Measurements from ENCODE around the gene SFTPB.
"Not testable (repeated sequence)": the region's sequence is repeated elsewhere in the genome, so short reads cannot be mapped to it uniquely, and the experiment has no call there.

SFTPB gene

GRCh38 chr2:85670416-85670815 is 2.4 kb upstream of the SFTPB start:
- not testable (repeated sequence) for H3K36me3 ChIP-seq (ENCODE audit: control insufficient read depth, low read depth, low read length); H3K27me3 ChIP-seq (ENCODE audit: control insufficient read depth, insufficient read depth, low read length); H3K4me3 ChIP-seq (ENCODE audit: low read length); H3K27ac ChIP-seq (ENCODE audit: low read length); H3K9me3 ChIP-seq (ENCODE audit: control insufficient read depth, low read depth, low read length); H3K4me1 ChIP-seq (ENCODE audit: control insufficient read depth, low read depth, low read length); H3K9ac ChIP-seq (ENCODE audit: low read length)

GRCh38 chr2:85669549-85669948 is 1.6 kb upstream of the SFTPB start:
- Histone ChIP-seq H3K27me3 (ENCODE audit: control insufficient read depth, insufficient read depth, low read length) (no peaks in the 10 kb centered on the region), H3K9ac (ENCODE audit: low read length) (no peak overlapping the region), H3K27ac (ENCODE audit: low read length) (no peak overlapping the region), H3K4me1 (ENCODE audit: control insufficient read depth, low read depth, low read length) (no peaks in the 10 kb centered on the region), H3K9me3 (ENCODE audit: control insufficient read depth, low read depth, low read length) (no peaks in the 10 kb centered on the region), H3K36me3 (ENCODE audit: control insufficient read depth, low read depth, low read length) (no peaks in the 10 kb centered on the region), H3K4me3 (ENCODE audit: low read length) (no peak overlapping the region)

GRCh38 chr2:85668857-85669142 is 801 bp upstream of the SFTPB start:
- H3K9ac ChIP-seq (ENCODE audit: low read length) = no peak overlapping the region
- H3K27me3 ChIP-seq (ENCODE audit: control insufficient read depth, insufficient read depth, low read length) = no peaks in the 10 kb centered on the region
- H3K4me1 ChIP-seq (ENCODE audit: control insufficient read depth, low read depth, low read length) = no peaks in the 10 kb centered on the region
- H3K27ac ChIP-seq (ENCODE audit: low read length) = no peak overlapping the region
- no peaks in the 10 kb centered on the region for H3K9me3 ChIP-seq (ENCODE audit: control insufficient read depth, low read depth, low read length)
- no peak overlapping the region for H3K4me3 ChIP-seq (ENCODE audit: low read length)
- no peaks in the 10 kb centered on the region for H3K36me3 ChIP-seq (ENCODE audit: control insufficient read depth, low read depth, low read length)

- no peak overlapping the region for H3K4me3 ChIP-seq (ENCODE audit: low read length)
- H3K27me3 ChIP-seq (ENCODE audit: control insufficient read depth, insufficient read depth, low read length) = no peaks in the 10 kb centered on the region
- no peaks in the 10 kb centered on the region for H3K4me1 ChIP-seq (ENCODE audit: control insufficient read depth, low read depth, low read length)
- no peaks in the 10 kb centered on the region for H3K9me3 ChIP-seq (ENCODE audit: control insufficient read depth, low read depth, low read length)
- H3K9ac ChIP-seq (ENCODE audit: low read length) = no peak overlapping the region
- H3K36me3 ChIP-seq (ENCODE audit: control insufficient read depth, low read depth, low read length) = no peaks in the 10 kb centered on the region
- no peak overlapping the region for H3K27ac ChIP-seq (ENCODE audit: low read length)
Observed at GRCh38 chr2:85667561-85668008, 414 bp downstream of the SFTPB start.

- Histone ChIP-seq H3K4me1 (ENCODE audit: control insufficient read depth, low read depth, low read length) (no peaks in the 10 kb centered on the region), H3K27me3 (ENCODE audit: control insufficient read depth, insufficient read depth, low read length) (no peaks in the 10 kb centered on the region), H3K4me3 (ENCODE audit: low read length) (no peak overlapping the region), H3K36me3 (ENCODE audit: control insufficient read depth, low read depth, low read length) (no peaks in the 10 kb centered on the region), H3K9ac (ENCODE audit: low read length) (no peak overlapping the region), H3K27ac (ENCODE audit: low read length) (no peak overlapping the region), H3K9me3 (ENCODE audit: control insufficient read depth, low read depth, low read length) (no peaks in the 10 kb centered on the region)
Observed at GRCh38 chr2:85666435-85667316, 1.3 kb downstream of the SFTPB start.

- H3K9ac ChIP-seq (ENCODE audit: low read length) = no peak overlapping the region
- H3K9me3 ChIP-seq (ENCODE audit: control insufficient read depth, low read depth, low read length) = no peaks in the 10 kb centered on the region
- H3K4me1 ChIP-seq (ENCODE audit: control insufficient read depth, low read depth, low read length) = no peaks in the 10 kb centered on the region
- H3K36me3 ChIP-seq (ENCODE audit: control insufficient read depth, low read depth, low read length) = no peaks in the 10 kb centered on the region
- H3K27ac ChIP-seq (ENCODE audit: low read length) = no peak overlapping the region
- no peaks in the 10 kb centered on the region for H3K27me3 ChIP-seq (ENCODE audit: control insufficient read depth, insufficient read depth, low read length)
- no peak overlapping the region for H3K4me3 ChIP-seq (ENCODE audit: low read length)
Observed at GRCh38 chr2:85666016-85666415, 2.0 kb downstream of the SFTPB start.

- Histone ChIP-seq H3K27ac (ENCODE audit: low read length) (no peak overlapping the region), H3K9ac (ENCODE audit: low read length) (no peak overlapping the region), H3K27me3 (ENCODE audit: control insufficient read depth, insufficient read depth, low read length) (no peaks in the 10 kb centered on the region), H3K4me3 (ENCODE audit: low read length) (no peak overlapping the region), H3K36me3 (ENCODE audit: control insufficient read depth, low read depth, low read length) (no peaks in the 10 kb centered on the region), H3K9me3 (ENCODE audit: control insufficient read depth, low read depth, low read length) (no peaks in the 10 kb centered on the region), H3K4me1 (ENCODE audit: control insufficient read depth, low read depth, low read length) (no peaks in the 10 kb centered on the region)
Observed at GRCh38 chr2:85665264-85665937, 2.6 kb downstream of the SFTPB start.

- Histone ChIP-seq H3K36me3 (ENCODE audit: control insufficient read depth, low read depth, low read length) (no peaks in the 10 kb centered on the region), H3K27me3 (ENCODE audit: control insufficient read depth, insufficient read depth, low read length) (no peaks in the 10 kb centered on the region), H3K9me3 (ENCODE audit: control insufficient read depth, low read depth, low read length) (no peaks in the 10 kb centered on the region), H3K4me1 (ENCODE audit: control insufficient read depth, low read depth, low read length) (no peaks in the 10 kb centered on the region), H3K27ac (ENCODE audit: low read length) (no peak overlapping the region), H3K9ac (ENCODE audit: low read length) (no peak overlapping the region), H3K4me3 (ENCODE audit: low read length) (no peak overlapping the region)
Observed at GRCh38 chr2:85663594-85664565, 4.1 kb downstream of the SFTPB start.

GRCh38 chr2:85662899-85663593 is 5.0 kb downstream of the SFTPB start:
- H3K9ac ChIP-seq (ENCODE audit: low read length) = no peak overlapping the region
- no peaks in the 10 kb centered on the region for H3K27me3 ChIP-seq (ENCODE audit: control insufficient read depth, insufficient read depth, low read length)
- no peak overlapping the region for H3K27ac ChIP-seq (ENCODE audit: low read length)
- no peaks in the 10 kb centered on the region for H3K9me3 ChIP-seq (ENCODE audit: control insufficient read depth, low read depth, low read length)
- H3K4me3 ChIP-seq (ENCODE audit: low read length) = no peak overlapping the region
- no peaks in the 10 kb centered on the region for H3K4me1 ChIP-seq (ENCODE audit: control insufficient read depth, low read depth, low read length)
- no peaks in the 10 kb centered on the region for H3K36me3 ChIP-seq (ENCODE audit: control insufficient read depth, low read depth, low read length)

- no peaks in the 10 kb centered on the region for H3K36me3 ChIP-seq (ENCODE audit: control insufficient read depth, low read depth, low read length)
- no peaks in the 10 kb centered on the region for H3K4me1 ChIP-seq (ENCODE audit: control insufficient read depth, low read depth, low read length)
- H3K27ac ChIP-seq (ENCODE audit: low read length) = no peak overlapping the region
- no peaks in the 10 kb centered on the region for H3K9me3 ChIP-seq (ENCODE audit: control insufficient read depth, low read depth, low read length)
- no peak overlapping the region for H3K4me3 ChIP-seq (ENCODE audit: low read length)
- H3K27me3 ChIP-seq (ENCODE audit: control insufficient read depth, insufficient read depth, low read length) = no peaks in the 10 kb centered on the region
- H3K9ac ChIP-seq (ENCODE audit: low read length) = no peak overlapping the region
Observed at GRCh38 chr2:85661139-85661858, 6.7 kb downstream of the SFTPB start.

Data from iPS-18a (cell line).